Activated CD4-positive, alpha-beta memory T cell treated with anti-CD3 and anti-CD28 coated beads, Interleukin-2, amount 10 ng/mL, durations not matched to agents 7 days and 5 days (primary cell): ENCODE measurements around the gene KLK1. TPM values are rescaled to one million over a fixed set of nuclear protein-coding genes. Genes with fewer than 3 reads are reported as not detected.
"Not testable (repeated sequence)": the region's sequence is repeated elsewhere in the genome, so short reads cannot be mapped to it uniquely, and the experiment has no call there.

Experiments
- CTCF ChIA-PET: fragments of 350-600 bp; sonication (Branson Sonifier 250); formaldehyde crosslinking; loops from one replicate; lab custom pipeline; 2021; ENCODE audit warnings: antibody characterized with exemption, inconsistent platforms; lab: Charles Lee
- POLR2A ChIA-PET: fragments of 350-600 bp; sonication (Branson Sonifier 250); formaldehyde crosslinking; loops from one replicate; lab custom pipeline; 2021; ENCODE audit warnings: antibody characterized with exemption; lab: Charles Lee
- DNase-seq: peaks from one replicate; pipeline ENCODE4 v3.0.0-alpha.2; 2020
- H3K27ac Mint-ChIP-seq: one replicate; pipeline ENCODE4 v1.8.0; 2021; ENCODE audit warnings: mild to moderate bottlenecking, mixed read lengths
- H3K27me3 Mint-ChIP-seq: one replicate; pipeline ENCODE4 v1.8.0; 2021; ENCODE audit warnings: mixed read lengths
- H3K36me3 Mint-ChIP-seq: one replicate; pipeline ENCODE4 v1.8.0; 2021; ENCODE audit warnings: low read depth, mixed read lengths
- H3K4me1 Mint-ChIP-seq: one replicate; pipeline ENCODE4 v1.8.0; 2021; ENCODE audit warnings: mixed read lengths
- H3K4me3 Mint-ChIP-seq: one replicate; pipeline ENCODE4 v1.8.0; 2021; ENCODE audit warnings: mild to moderate bottlenecking, mixed read lengths
- H3K9me3 Mint-ChIP-seq: one replicate; pipeline ENCODE4 v1.8.0; 2021; ENCODE audit warnings: mixed read lengths
- total RNA-seq, 2 experiments: library from RNA; stranded (reverse); gene quantifications; one replicate each; pipeline ENCODE4 v1.2.3, GENCODE V29; 2021

KLK1 gene
- total RNA-seq, 2 experiments from 2014 or later = 2.2 to 2.6 TPM

GRCh38 chr19:50792272-50793250, 31.0 kb downstream of the KLK1 start:
- no peak for DNase-seq
- ChIA-PET POLR2A (interaction anchor here (7.9 kb wide), 1 partner anchor 10 kb away, joined by 72 read pairs; no protein-coding TSS in a partner anchor), CTCF (interaction anchor here (3.2 kb wide), 1 partner anchor 130 kb away, joined by 10 read pairs; no protein-coding TSS in a partner anchor)
- Mint-ChIP-seq H3K4me3 (no peak overlapping the region), H3K9me3 (no peaks in the 10 kb centered on the region), H3K4me1 (peaks cover 5% of the 10 kb centered on the region), H3K27ac (no peak overlapping the region), H3K36me3 (peaks cover 6% of the 10 kb centered on the region), H3K27me3 (no peaks in the 10 kb centered on the region)

- POLR2A ChIA-PET = interaction anchor here (7.9 kb wide), 1 partner anchor 11 kb away, joined by 72 read pairs; no protein-coding TSS in a partner anchor
- H3K9me3 Mint-ChIP-seq = no peaks in the 10 kb centered on the region
- peaks cover 3% of the 10 kb centered on the region for H3K36me3 Mint-ChIP-seq
- no peak overlapping the region for H3K27ac Mint-ChIP-seq
- no peaks in the 10 kb centered on the region for H3K27me3 Mint-ChIP-seq
- CTCF ChIA-PET = no interaction called here
- no peak for DNase-seq
- H3K4me3 Mint-ChIP-seq = no peak overlapping the region
- peaks cover 5% of the 10 kb centered on the region for H3K4me1 Mint-ChIP-seq
These were observed 31.9 kb downstream of the KLK1 start for GRCh38 chr19:50791594-50792271.

GRCh38 chr19:50790922-50791467, 32.6 kb downstream of the KLK1 start:
- peaks cover 5% of the 10 kb centered on the region for H3K4me1 Mint-ChIP-seq
- ChIA-PET CTCF (no interaction called here), POLR2A (interaction anchor here (7.9 kb wide), 1 partner anchor 12 kb away, joined by 72 read pairs; no protein-coding TSS in a partner anchor)
- H3K27ac Mint-ChIP-seq = no peak overlapping the region
- DNase-seq = no peak
- no peaks in the 10 kb centered on the region for H3K9me3 Mint-ChIP-seq
- H3K27me3 Mint-ChIP-seq = no peaks in the 10 kb centered on the region
- H3K4me3 Mint-ChIP-seq = no peak overlapping the region
- H3K36me3 Mint-ChIP-seq = peaks cover 3% of the 10 kb centered on the region

GRCh38 chr19:50790396-50790795, 33.2 kb downstream of the KLK1 start, which contains the start of gene ACP4:
TSS of gene ACP4 (plus strand) at chr19:50790415. CDS start at chr19:50790415, 0 bp downstream.
- H3K36me3 Mint-ChIP-seq = no peaks in the 10 kb centered on the region
- H3K27me3 Mint-ChIP-seq = no peaks in the 10 kb centered on the region
- H3K27ac Mint-ChIP-seq = no peak within 1 kb of the TSS
- no peak for DNase-seq
- no peak within 1 kb of the TSS for H3K4me3 Mint-ChIP-seq
- ChIA-PET POLR2A (interaction anchor here (7.9 kb wide), 1 partner anchor 12 kb away, joined by 72 read pairs; no protein-coding TSS in a partner anchor), CTCF (no interaction called here)
- no peaks in the 10 kb centered on the region for H3K9me3 Mint-ChIP-seq
- H3K4me1 Mint-ChIP-seq = peaks cover 5% of the 10 kb centered on the region

- Mint-ChIP-seq H3K27ac (no peak overlapping the region), H3K9me3 (no peaks in the 10 kb centered on the region), H3K4me1 (peaks cover 8% of the 10 kb centered on the region), H3K36me3 (no peaks in the 10 kb centered on the region), H3K27me3 (peaks cover 10% of the 10 kb centered on the region), H3K4me3 (no peak overlapping the region)
- POLR2A ChIA-PET = interaction anchor here (1.2 kb wide), 1 partner anchor 19 kb away, joined by 3 read pairs; no protein-coding TSS in a partner anchor
- no peak for DNase-seq
- CTCF ChIA-PET = interaction anchor here (2.0 kb wide), 1 partner anchor 115 kb away, joined by 5 read pairs; no protein-coding TSS in a partner anchor
These were observed 38.3 kb downstream of the KLK1 start for GRCh38 chr19:50785329-50785728.

GRCh38 chr19:50784710-50785109, 38.9 kb downstream of the KLK1 start:
- ChIA-PET CTCF (interaction anchor here (1.3 to 2.0 kb wide), 2 partner anchors 115 to 247 kb away, joined by 5 to 9 read pairs; no protein-coding TSS in a partner anchor), POLR2A (interaction anchor here (1.2 kb wide), 1 partner anchor 20 kb away, joined by 3 read pairs; no protein-coding TSS in a partner anchor)
- Mint-ChIP-seq H3K9me3 (no peaks in the 10 kb centered on the region), H3K4me1 (peaks cover 8% of the 10 kb centered on the region), H3K27ac (no peak overlapping the region), H3K36me3 (no peaks in the 10 kb centered on the region), H3K4me3 (no peak overlapping the region), H3K27me3 (peaks cover 15% of the 10 kb centered on the region)
- no peak for DNase-seq

- H3K4me1 Mint-ChIP-seq, DNase-seq, H3K27ac Mint-ChIP-seq, H3K9me3 Mint-ChIP-seq, H3K36me3 Mint-ChIP-seq, H3K4me3 Mint-ChIP-seq: not testable (repeated sequence)
- peaks cover 24% of the 10 kb centered on the region for H3K27me3 Mint-ChIP-seq
- ChIA-PET CTCF (interaction anchor here (0.7 to 2.0 kb wide), 7 partner anchors 12 to 426 kb away, joined by 3 to 9 read pairs (median 5); partner anchors contain the start of gene CLEC11A), POLR2A (interaction anchor here (1.0 kb wide), 1 partner anchor 247 kb away, joined by 3 read pairs; no protein-coding TSS in a partner anchor)
These were observed 39.8 kb downstream of the KLK1 start for GRCh38 chr19:50783848-50784152.

GRCh38 chr19:50780753-50781435, 42.7 kb downstream of the KLK1 start:
- no peak for DNase-seq
- Mint-ChIP-seq H3K27ac (no peak overlapping the region), H3K36me3 (no peaks in the 10 kb centered on the region), H3K4me3 (no peak overlapping the region), H3K27me3 (peaks cover 42% of the 10 kb centered on the region), H3K4me1 (peaks cover 8% of the 10 kb centered on the region), H3K9me3 (no peaks in the 10 kb centered on the region)
- ChIA-PET CTCF (no interaction called here), POLR2A (interaction anchor here (1.9 kb wide), 1 partner anchor 24 kb away, joined by 5 read pairs; no protein-coding TSS in a partner anchor)

GRCh38 chr19:50779504-50780457, 43.8 kb downstream of the KLK1 start:
- CTCF ChIA-PET = interaction anchor here (0.5 to 0.9 kb wide), 4 partner anchors 55 to 411 kb away, joined by 3 read pairs; no protein-coding TSS in a partner anchor
- no peaks in the 10 kb centered on the region for H3K36me3 Mint-ChIP-seq
- H3K27me3 Mint-ChIP-seq = peaks cover 47% of the 10 kb centered on the region
- no peaks in the 10 kb centered on the region for H3K9me3 Mint-ChIP-seq
- no peak overlapping the region for H3K27ac Mint-ChIP-seq
- POLR2A ChIA-PET = interaction anchor here (1.9 kb wide), 1 partner anchor 25 kb away, joined by 5 read pairs; no protein-coding TSS in a partner anchor
- no peak overlapping the region for H3K4me3 Mint-ChIP-seq
- H3K4me1 Mint-ChIP-seq = peaks cover 8% of the 10 kb centered on the region
- no peak for DNase-seq

GRCh38 chr19:50778906-50779430, 44.6 kb downstream of the KLK1 start:
- peaks cover 47% of the 10 kb centered on the region for H3K27me3 Mint-ChIP-seq
- no peaks in the 10 kb centered on the region for H3K36me3 Mint-ChIP-seq
- POLR2A ChIA-PET = no interaction called here
- DNase-seq = no peak
- peaks cover 8% of the 10 kb centered on the region for H3K4me1 Mint-ChIP-seq
- H3K4me3 Mint-ChIP-seq = no peak overlapping the region
- CTCF ChIA-PET = interaction anchor here (0.6 to 0.9 kb wide), 3 partner anchors 74 to 410 kb away, joined by 3 read pairs; no protein-coding TSS in a partner anchor
- no peak overlapping the region for H3K27ac Mint-ChIP-seq
- no peaks in the 10 kb centered on the region for H3K9me3 Mint-ChIP-seq

GRCh38 chr19:50777830-50778303, 45.7 kb downstream of the KLK1 start:
- Mint-ChIP-seq H3K27ac (no peak overlapping the region), H3K27me3 (peaks cover 48% of the 10 kb centered on the region), H3K4me3 (no peak overlapping the region), H3K36me3 (no peaks in the 10 kb centered on the region), H3K4me1 (no peaks in the 10 kb centered on the region), H3K9me3 (no peaks in the 10 kb centered on the region)
- CTCF ChIA-PET = no interaction called here
- no peak for DNase-seq
- POLR2A ChIA-PET = no interaction called here
